ENCODE measurements around the gene MCF2L2. TPM values are rescaled to one million over a fixed set of nuclear protein-coding genes. Genes with fewer than 3 reads are reported as not detected.

MCF2L2 gene
- total RNA-seq, 1 experiment from 2014 or later, result 3.4 TPM

DNA sequence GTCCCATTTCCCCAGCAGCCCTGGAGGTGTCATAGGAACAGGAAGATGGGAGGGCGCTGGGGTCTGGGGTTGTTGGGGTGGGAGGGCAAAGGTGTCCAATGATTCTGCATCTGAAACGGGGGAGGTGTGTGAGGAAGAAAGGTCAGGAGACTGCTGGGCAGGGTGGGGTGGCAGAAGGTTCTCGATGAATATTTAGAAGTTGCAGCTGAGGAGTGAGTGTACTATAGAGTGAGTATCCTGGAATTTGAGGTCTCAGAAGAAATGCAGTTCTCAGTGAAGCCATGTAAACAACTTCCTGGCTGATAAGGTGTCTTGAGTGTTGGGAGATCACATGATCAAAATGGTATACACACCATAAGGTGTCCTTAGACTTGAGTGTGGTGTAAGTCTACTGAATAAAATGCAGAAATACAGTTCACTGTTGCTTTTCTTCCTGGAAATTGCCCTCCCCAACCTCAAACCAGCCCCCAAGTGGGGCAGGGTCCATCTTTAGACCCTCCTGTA lies 165.5 kb downstream of the MCF2L2 start:
- no TSS peak for BruUV-seq (replicated peaks)
- no peaks in the 10 kb centered on the region for H3K27me3 Mint-ChIP-seq (ENCODE audit: insufficient read depth, unreplicated experiment)
- intact Hi-C loops (cut with micrococcal nuclease), result no loop called here
- peaks cover 18% of the 10 kb centered on the region for H3K36me3 Mint-ChIP-seq (ENCODE audit: insufficient read depth, unreplicated experiment)
- no peak for DNase-seq (ENCODE audit: unreplicated experiment)
- ChIA-PET POLR2A (interaction anchor here (0.9 to 1.6 kb wide), 7 partner anchors 10 to 119 kb away, joined by 3 to 11 read pairs (median 5); partner anchors contain the start of gene B3GNT5), CTCF (interaction anchor here (0.9 to 1.8 kb wide), 3 partner anchors 11 to 123 kb away, joined by 3 to 9 read pairs (median 4); no protein-coding TSS in a partner anchor)
- H3K9me3 Mint-ChIP-seq (ENCODE audit: unreplicated experiment), result no peaks in the 10 kb centered on the region
- peaks cover 32% of the 10 kb centered on the region for H3K4me1 Mint-ChIP-seq (ENCODE audit: insufficient read depth, unreplicated experiment)
- H3K27ac Mint-ChIP-seq (ENCODE audit: low read depth, unreplicated experiment), result no peak overlapping the region
- H3K4me3 Mint-ChIP-seq (ENCODE audit: unreplicated experiment), result no peak overlapping the region
- TF ChIP-seq, protein P1, sequence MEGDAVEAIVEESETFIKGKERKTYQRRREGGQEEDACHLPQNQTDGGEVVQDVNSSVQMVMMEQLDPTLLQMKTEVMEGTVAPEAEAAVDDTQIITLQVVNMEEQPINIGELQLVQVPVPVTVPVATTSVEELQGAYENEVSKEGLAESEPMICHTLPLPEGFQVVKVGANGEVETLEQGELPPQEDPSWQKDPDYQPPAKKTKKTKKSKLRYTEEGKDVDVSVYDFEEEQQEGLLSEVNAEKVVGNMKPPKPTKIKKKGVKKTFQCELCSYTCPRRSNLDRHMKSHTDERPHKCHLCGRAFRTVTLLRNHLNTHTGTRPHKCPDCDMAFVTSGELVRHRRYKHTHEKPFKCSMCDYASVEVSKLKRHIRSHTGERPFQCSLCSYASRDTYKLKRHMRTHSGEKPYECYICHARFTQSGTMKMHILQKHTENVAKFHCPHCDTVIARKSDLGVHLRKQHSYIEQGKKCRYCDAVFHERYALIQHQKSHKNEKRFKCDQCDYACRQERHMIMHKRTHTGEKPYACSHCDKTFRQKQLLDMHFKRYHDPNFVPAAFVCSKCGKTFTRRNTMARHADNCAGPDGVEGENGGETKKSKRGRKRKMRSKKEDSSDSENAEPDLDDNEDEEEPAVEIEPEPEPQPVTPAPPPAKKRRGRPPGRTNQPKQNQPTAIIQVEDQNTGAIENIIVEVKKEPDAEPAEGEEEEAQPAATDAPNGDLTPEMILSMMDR (IDR thresholded peaks at IDR 0.05; ENCODE audit: unreplicated experiment), result no peak

DNA sequence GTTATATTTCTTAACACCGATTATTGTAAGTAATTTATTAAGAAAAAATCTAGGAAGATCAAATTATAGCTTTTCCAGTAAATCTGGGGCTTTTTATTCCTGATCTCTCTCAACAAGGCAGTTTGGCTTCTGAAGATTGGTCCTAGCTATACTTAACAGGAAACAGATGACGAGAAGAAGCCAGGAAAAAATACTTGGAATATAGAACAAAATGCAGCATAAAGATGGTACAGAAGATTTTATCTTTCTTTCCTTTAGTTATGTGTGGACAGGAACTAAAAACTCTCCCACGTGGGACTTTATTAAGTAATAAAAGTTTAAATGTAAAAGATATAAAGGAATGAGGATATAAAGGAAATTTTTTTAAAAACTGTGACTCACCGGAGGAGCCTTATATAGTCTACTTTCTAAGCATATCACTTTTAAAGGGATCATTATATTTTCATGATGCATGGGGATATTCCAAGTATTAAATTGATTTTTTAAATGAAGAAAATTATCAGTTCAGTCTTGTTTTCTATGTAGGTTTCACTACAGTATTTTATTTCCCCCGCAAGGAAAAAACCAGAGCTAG lies 167.2 kb downstream of the MCF2L2 start:
- Mint-ChIP-seq H3K36me3 (ENCODE audit: insufficient read depth, unreplicated experiment) (peaks cover 11% of the 10 kb centered on the region), H3K27ac (ENCODE audit: low read depth, unreplicated experiment) (no peak overlapping the region), H3K4me3 (ENCODE audit: unreplicated experiment) (no peak overlapping the region), H3K9me3 (ENCODE audit: unreplicated experiment) (no peaks in the 10 kb centered on the region), H3K27me3 (ENCODE audit: insufficient read depth, unreplicated experiment) (no peaks in the 10 kb centered on the region), H3K4me1 (ENCODE audit: insufficient read depth, unreplicated experiment) (peaks cover 46% of the 10 kb centered on the region)
- intact Hi-C loops (cut with micrococcal nuclease), result no loop called here
- TF ChIP-seq, protein P1 (IDR thresholded peaks at IDR 0.05; ENCODE audit: unreplicated experiment), result no peak
- ChIA-PET POLR2A (interaction anchor here (0.9 to 10.9 kb wide), 8 partner anchors 8 to 121 kb away, joined by 3 to 219 read pairs (median 6); partner anchors contain the start of gene B3GNT5), CTCF (interaction anchor here (0.6 kb wide), 1 partner anchor 9 kb away, joined by 3 read pairs; no protein-coding TSS in a partner anchor)
- BruUV-seq (replicated peaks), result no TSS peak
- DNase-seq (ENCODE audit: unreplicated experiment), result no peak

DNA sequence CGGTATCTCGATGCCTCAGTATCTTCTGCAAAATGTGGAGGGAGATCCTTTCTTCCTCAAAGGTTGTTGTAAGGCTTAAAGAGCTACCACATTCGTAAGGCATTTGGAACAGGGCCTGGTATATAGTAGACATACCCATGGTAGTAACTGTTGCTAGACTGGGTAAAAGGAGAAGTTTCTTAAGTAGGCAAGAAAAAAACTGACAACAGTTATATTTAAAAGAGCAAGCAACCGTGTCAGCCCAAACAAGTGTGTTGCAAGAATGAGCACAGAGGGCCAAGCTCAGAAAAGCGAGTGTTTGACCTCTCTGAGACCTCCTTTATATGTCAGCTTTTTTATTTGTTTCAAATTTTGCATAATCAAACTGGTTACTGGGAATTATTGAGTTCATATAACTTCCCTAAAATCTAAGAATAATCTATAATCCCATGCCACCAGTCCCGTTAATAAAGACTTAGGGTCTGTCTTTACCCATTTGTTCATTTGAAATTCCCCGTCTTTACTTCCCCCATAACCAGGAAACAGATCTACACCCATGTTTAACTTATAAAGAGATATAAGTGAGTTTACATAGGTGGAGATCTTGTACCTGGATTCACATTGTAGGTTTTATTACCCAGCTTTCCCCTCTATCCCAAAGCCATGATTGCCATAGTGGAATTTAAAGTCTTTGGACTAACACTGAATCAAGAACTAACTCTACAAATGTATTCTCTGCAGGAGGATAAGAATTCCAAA lies 168.1 kb downstream of the MCF2L2 start:
- Mint-ChIP-seq H3K4me1 (ENCODE audit: insufficient read depth, unreplicated experiment) (peaks cover 55% of the 10 kb centered on the region), H3K9me3 (ENCODE audit: unreplicated experiment) (no peaks in the 10 kb centered on the region), H3K36me3 (ENCODE audit: insufficient read depth, unreplicated experiment) (peaks cover 11% of the 10 kb centered on the region), H3K27ac (ENCODE audit: low read depth, unreplicated experiment) (peak overlapping the region; percentile 75), H3K27me3 (ENCODE audit: insufficient read depth, unreplicated experiment) (no peaks in the 10 kb centered on the region), H3K4me3 (ENCODE audit: unreplicated experiment) (peak overlapping the region; percentile 11)
- no TSS peak for BruUV-seq (replicated peaks)
- ChIA-PET CTCF (interaction anchor here (1.1 to 1.7 kb wide), 2 partner anchors 11 to 76 kb away, joined by 3 to 4 read pairs; no protein-coding TSS in a partner anchor), POLR2A (interaction anchor here (0.8 to 10.9 kb wide), 9 partner anchors 7 to 122 kb away, joined by 3 to 219 read pairs (median 5); partner anchors contain the start of gene B3GNT5)
- intact Hi-C loops (cut with micrococcal nuclease), result no loop called here
- no peak for DNase-seq (ENCODE audit: unreplicated experiment)
- TF ChIP-seq, protein P1 (IDR thresholded peaks at IDR 0.05; ENCODE audit: unreplicated experiment), result no peak

DNA sequence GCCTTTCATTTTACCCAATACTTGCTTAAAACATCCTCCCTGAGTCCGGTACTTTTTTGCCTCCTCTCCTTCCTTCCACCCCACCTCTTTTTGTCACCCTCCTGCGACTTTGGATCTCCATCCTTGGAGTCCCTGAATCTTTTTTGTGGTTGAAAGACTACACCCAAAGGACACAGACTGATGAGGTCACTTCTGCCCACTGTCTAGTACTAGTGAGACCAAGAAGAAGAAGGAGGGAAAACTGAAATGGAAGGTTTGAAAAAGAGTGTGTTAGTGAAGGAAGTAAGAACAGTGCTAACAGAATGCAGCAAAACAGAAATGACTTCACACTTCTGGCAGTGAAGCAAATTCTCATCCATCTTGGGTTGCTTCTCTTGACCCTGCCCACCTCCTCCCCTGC lies 168.8 kb downstream of the MCF2L2 start:
- Mint-ChIP-seq H3K4me3 (ENCODE audit: unreplicated experiment) (peak overlapping the region; percentile 11), H3K9me3 (ENCODE audit: unreplicated experiment) (no peaks in the 10 kb centered on the region), H3K36me3 (ENCODE audit: insufficient read depth, unreplicated experiment) (peaks cover 11% of the 10 kb centered on the region), H3K4me1 (ENCODE audit: insufficient read depth, unreplicated experiment) (peaks cover 61% of the 10 kb centered on the region), H3K27me3 (ENCODE audit: insufficient read depth, unreplicated experiment) (no peaks in the 10 kb centered on the region), H3K27ac (ENCODE audit: low read depth, unreplicated experiment) (peak overlapping the region; percentile 75)
- BruUV-seq (replicated peaks), result no TSS peak
- intact Hi-C loops (cut with micrococcal nuclease), result loop anchor here (10.0 kb wide), 1 partner anchor 65 kb away; no protein-coding TSS in a partner anchor
- CTCF ChIA-PET, result interaction anchor here (0.7 to 1.7 kb wide), 3 partner anchors 11 to 80 kb away, joined by 3 to 4 read pairs (median 3); no protein-coding TSS in a partner anchor
- TF ChIP-seq, protein P1 (IDR thresholded peaks at IDR 0.05; ENCODE audit: unreplicated experiment), result no peak
- POLR2A ChIA-PET, result interaction anchor here (0.8 to 10.9 kb wide), 6 partner anchors 9 to 112 kb away, joined by 3 to 219 read pairs (median 24); no protein-coding TSS in a partner anchor
- DNase-seq (ENCODE audit: unreplicated experiment), result no peak
